ENCODE data around the gene CDHR3.

Gene CDHR3

DNA sequence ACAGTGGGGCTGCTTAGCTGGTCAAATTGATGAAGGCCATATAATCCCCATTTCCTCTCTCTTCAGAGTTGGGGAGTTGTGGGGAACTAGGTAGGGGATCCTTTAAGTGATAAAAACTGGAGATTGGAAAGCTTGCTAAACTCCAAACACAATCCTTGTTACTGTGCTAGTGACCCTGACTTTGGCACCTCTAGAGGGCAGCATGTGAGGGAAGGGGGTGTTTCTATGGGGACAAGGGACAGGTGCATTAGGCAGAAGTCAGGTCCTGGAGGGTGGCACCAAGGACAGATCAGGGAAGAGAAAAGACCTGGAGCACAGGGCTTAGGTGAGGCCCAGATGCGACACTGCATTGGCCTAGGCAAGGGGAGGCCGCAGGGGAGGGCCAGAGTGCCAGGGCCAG lies 66.9 kb downstream of the CDHR3 start:
- ChIA-PET POLR2A (interaction anchor here (0.6 kb wide), 1 partner anchor 12 kb away, joined by 3 read pairs; no protein-coding TSS in a partner anchor), CTCF (interaction anchor here (0.6 to 4.3 kb wide), 5 partner anchors 8 to 280 kb away, joined by 3 to 29 read pairs (median 4); no protein-coding TSS in a partner anchor)
- no peak overlapping the region for H3K27ac ChIP-seq (ENCODE audit: extremely low read depth, low read depth, low read length)
- no peak for TF ChIP-seq HOXD13 (CRISPR knock-in tag; IDR thresholded peaks at IDR 0.05; ENCODE audit: borderline replicate concordance)
- TF ChIP-seq OVOL3 (tag by site-specific recombination; IDR thresholded peaks at IDR 0.05): no peak
- TF ChIP-seq, protein P1, sequence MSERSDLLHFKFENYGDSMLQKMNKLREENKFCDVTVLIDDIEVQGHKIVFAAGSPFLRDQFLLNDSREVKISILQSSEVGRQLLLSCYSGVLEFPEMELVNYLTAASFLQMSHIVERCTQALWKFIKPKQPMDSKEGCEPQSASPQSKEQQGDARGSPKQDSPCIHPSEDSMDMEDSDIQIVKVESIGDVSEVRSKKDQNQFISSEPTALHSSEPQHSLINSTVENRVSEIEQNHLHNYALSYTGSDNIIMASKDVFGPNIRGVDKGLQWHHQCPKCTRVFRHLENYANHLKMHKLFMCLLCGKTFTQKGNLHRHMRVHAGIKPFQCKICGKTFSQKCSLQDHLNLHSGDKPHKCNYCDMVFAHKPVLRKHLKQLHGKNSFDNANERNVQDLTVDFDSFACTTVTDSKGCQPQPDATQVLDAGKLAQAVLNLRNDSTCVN (tag by site-specific recombination; optimal IDR thresholded peaks at IDR 0.05): no peak
- TF ChIP-seq PRDM1 (tag by site-specific recombination; IDR thresholded peaks at IDR 0.05): no peak
- no peak for TF ChIP-seq ZEB2 (tag by site-specific recombination; IDR thresholded peaks at IDR 0.05)
- no peak for TF ChIP-seq EGR2 (tag by site-specific recombination; IDR thresholded peaks at IDR 0.05; ENCODE audit: low read depth)
- TF ChIP-seq ZNF16 (tag by site-specific recombination; IDR thresholded peaks at IDR 0.05; ENCODE audit: low read depth): no peak
- TF ChIP-seq ZNF10 (tag by site-specific recombination; IDR thresholded peaks at IDR 0.05): no peak
- TF ChIP-seq, protein P2, sequence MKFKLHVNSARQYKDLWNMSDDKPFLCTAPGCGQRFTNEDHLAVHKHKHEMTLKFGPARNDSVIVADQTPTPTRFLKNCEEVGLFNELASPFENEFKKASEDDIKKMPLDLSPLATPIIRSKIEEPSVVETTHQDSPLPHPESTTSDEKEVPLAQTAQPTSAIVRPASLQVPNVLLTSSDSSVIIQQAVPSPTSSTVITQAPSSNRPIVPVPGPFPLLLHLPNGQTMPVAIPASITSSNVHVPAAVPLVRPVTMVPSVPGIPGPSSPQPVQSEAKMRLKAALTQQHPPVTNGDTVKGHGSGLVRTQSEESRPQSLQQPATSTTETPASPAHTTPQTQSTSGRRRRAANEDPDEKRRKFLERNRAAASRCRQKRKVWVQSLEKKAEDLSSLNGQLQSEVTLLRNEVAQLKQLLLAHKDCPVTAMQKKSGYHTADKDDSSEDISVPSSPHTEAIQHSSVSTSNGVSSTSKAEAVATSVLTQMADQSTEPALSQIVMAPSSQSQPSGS (tag by site-specific recombination; IDR thresholded peaks at IDR 0.05; ENCODE audit: low read depth): no peak
- no peak overlapping the region for H3K4me3 ChIP-seq (ENCODE audit: low read depth, low read length)
- H3K36me3 ChIP-seq (ENCODE audit: control insufficient read depth in 2 of 2, insufficient read depth in 1 of 2, low read length in 2 of 2): no peaks in the 10 kb centered on the region
- H3K4me1 ChIP-seq (ENCODE audit: control insufficient read depth, insufficient read depth, low read length): no peaks in the 10 kb centered on the region
- no peaks in the 10 kb centered on the region for H3K9me3 ChIP-seq (ENCODE audit: control insufficient read depth, insufficient read depth, low read depth, low read length)

DNA sequence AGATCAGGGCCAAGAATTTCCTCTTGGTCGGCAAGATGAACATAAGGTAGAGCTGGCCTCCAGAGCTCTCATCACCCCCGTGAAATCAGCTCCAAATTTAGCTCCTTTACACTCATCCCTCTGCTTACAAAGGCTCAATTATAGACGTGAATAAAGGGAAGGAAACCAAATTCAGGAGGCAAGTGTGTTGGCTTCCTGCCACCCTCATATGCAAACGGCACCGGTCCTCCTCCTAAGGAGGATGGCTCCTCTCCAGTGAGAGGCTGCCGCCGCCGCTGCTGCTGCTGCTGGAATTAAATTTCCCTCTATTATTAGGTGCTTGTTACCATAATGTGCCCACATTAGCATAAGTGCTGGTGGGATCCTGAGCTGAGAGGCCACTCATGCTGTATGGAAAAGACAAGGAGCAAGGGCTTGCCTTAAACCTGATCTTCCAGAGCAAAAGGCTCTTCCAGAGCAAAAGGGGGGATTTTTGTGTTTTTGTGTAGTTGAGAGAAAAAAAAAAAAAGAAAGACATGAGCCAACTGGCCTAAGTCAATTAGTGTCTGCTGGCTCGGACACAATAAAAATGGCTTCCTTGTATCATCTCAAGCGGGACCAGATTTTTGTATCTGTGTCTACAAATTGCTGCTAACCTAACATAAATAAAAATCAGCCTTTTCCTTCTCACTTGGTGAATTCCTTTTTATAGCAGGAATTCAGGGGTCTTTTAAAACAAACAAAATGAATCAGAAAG lies 68.4 kb downstream of the CDHR3 start:
- H3K27ac ChIP-seq (ENCODE audit: extremely low read depth, low read depth, low read length): no peak overlapping the region
- CTCF ChIA-PET: interaction anchor here (0.8 to 4.3 kb wide), 2 partner anchors 11 to 154 kb away, joined by 3 to 29 read pairs; partner anchors contain the start of gene ATXN7L1
- no peaks in the 10 kb centered on the region for H3K4me1 ChIP-seq (ENCODE audit: control insufficient read depth, insufficient read depth, low read length)
- no peak overlapping the region for H3K4me3 ChIP-seq (ENCODE audit: low read depth, low read length)
- no peaks in the 10 kb centered on the region for H3K36me3 ChIP-seq (ENCODE audit: control insufficient read depth in 2 of 2, insufficient read depth in 1 of 2, low read length in 2 of 2)
- no peaks in the 10 kb centered on the region for H3K9me3 ChIP-seq (ENCODE audit: control insufficient read depth, insufficient read depth, low read depth, low read length)
- POLR2A ChIA-PET: interaction anchor here (0.5 kb wide), 1 partner anchor 1044 kb away, joined by 3 read pairs; no protein-coding TSS in a partner anchor
- TF ChIP-seq ZNF776 (tag by site-specific recombination; IDR thresholded peaks at IDR 0.05; ENCODE audit: borderline replicate concordance): no peak
- no peak for TF ChIP-seq ZNF341 (tag by site-specific recombination; IDR thresholded peaks at IDR 0.05; ENCODE audit: low read depth)
- TF ChIP-seq ZNF624 (tag by site-specific recombination; IDR thresholded peaks at IDR 0.05): no peak
- TF ChIP-seq, protein P3, sequence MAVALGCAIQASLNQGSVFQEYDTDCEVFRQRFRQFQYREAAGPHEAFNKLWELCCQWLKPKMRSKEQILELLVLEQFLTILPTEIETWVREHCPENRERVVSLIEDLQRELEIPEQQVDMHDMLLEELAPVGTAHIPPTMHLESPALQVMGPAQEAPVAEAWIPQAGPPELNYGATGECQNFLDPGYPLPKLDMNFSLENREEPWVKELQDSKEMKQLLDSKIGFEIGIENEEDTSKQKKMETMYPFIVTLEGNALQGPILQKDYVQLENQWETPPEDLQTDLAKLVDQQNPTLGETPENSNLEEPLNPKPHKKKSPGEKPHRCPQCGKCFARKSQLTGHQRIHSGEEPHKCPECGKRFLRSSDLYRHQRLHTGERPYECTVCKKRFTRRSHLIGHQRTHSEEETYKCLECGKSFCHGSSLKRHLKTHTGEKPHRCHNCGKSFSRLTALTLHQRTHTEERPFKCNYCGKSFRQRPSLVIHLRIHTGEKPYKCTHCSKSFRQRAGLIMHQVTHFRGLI (tag by site-specific recombination; IDR thresholded peaks at IDR 0.05): no peak
- TF ChIP-seq IKZF3 (tag by site-specific recombination; IDR thresholded peaks at IDR 0.05): no peak
- TF ChIP-seq SETDB1 (IDR thresholded peaks at IDR 0.05; ENCODE audit: insufficient read length, low read length): no peak
- no peak for TF ChIP-seq ZNF529 (tag by site-specific recombination; IDR thresholded peaks at IDR 0.05; ENCODE audit: insufficient replicate concordance)
- TF ChIP-seq, protein P2 (tag by site-specific recombination; IDR thresholded peaks at IDR 0.05; ENCODE audit: low read depth): no peak
- no peak for TF ChIP-seq ZNF473 (tag by site-specific recombination; IDR thresholded peaks at IDR 0.05)
- TF ChIP-seq ZNF514 (tag by site-specific recombination; IDR thresholded peaks at IDR 0.05): no peak
- TF ChIP-seq, protein P4, sequence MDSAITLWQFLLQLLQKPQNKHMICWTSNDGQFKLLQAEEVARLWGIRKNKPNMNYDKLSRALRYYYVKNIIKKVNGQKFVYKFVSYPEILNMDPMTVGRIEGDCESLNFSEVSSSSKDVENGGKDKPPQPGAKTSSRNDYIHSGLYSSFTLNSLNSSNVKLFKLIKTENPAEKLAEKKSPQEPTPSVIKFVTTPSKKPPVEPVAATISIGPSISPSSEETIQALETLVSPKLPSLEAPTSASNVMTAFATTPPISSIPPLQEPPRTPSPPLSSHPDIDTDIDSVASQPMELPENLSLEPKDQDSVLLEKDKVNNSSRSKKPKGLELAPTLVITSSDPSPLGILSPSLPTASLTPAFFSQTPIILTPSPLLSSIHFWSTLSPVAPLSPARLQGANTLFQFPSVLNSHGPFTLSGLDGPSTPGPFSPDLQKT (IDR thresholded peaks at IDR 0.05; ENCODE audit: borderline replicate concordance, low read depth, low read length): no peak
- no peak for TF ChIP-seq ZNF223 (tag by site-specific recombination; IDR thresholded peaks at IDR 0.05)
- no peak for TF ChIP-seq ZNF561 (tag by site-specific recombination; IDR thresholded peaks at IDR 0.05; ENCODE audit: borderline replicate concordance)
- TF ChIP-seq REPIN1 (tag by site-specific recombination; IDR thresholded peaks at IDR 0.05; ENCODE audit: low read depth): no peak
- TF ChIP-seq, protein P5, sequence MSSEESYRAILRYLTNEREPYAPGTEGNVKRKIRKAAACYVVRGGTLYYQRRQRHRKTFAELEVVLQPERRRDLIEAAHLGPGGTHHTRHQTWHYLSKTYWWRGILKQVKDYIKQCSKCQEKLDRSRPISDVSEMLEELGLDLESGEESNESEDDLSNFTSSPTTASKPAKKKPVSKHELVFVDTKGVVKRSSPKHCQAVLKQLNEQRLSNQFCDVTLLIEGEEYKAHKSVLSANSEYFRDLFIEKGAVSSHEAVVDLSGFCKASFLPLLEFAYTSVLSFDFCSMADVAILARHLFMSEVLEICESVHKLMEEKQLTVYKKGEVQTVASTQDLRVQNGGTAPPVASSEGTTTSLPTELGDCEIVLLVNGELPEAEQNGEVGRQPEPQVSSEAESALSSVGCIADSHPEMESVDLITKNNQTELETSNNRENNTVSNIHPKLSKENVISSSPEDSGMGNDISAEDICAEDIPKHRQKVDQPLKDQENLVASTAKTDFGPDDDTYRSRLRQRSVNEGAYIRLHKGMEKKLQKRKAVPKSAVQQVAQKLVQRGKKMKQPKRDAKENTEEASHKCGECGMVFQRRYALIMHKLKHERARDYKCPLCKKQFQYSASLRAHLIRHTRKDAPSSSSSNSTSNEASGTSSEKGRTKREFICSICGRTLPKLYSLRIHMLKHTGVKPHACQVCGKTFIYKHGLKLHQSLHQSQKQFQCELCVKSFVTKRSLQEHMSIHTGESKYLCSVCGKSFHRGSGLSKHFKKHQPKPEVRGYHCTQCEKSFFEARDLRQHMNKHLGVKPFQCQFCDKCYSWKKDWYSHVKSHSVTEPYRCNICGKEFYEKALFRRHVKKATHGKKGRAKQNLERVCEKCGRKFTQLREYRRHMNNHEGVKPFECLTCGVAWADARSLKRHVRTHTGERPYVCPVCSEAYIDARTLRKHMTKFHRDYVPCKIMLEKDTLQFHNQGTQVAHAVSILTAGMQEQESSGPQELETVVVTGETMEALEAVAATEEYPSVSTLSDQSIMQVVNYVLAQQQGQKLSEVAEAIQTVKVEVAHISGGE (tag by site-specific recombination; conservative IDR thresholded peaks at IDR 0.05; ENCODE audit: low read depth): no peak
- no peak for TF ChIP-seq ZNF133 (tag by site-specific recombination; IDR thresholded peaks at IDR 0.05)

Data from HEK293 (cell line).